Activated CD8-positive, alpha-beta memory T cell treated with anti-CD3 and anti-CD28 coated beads, Interleukin-2, amount 50 U/mL, for 24 hours (primary cell): ENCODE measurements around the gene GLRX3.

Experiments used
- DNase-seq: peaks from one replicate; pipeline ENCODE4 v3.0.0-alpha.2; 2020; ENCODE audit errors: extremely low read depth

GLRX3 gene

DNA sequence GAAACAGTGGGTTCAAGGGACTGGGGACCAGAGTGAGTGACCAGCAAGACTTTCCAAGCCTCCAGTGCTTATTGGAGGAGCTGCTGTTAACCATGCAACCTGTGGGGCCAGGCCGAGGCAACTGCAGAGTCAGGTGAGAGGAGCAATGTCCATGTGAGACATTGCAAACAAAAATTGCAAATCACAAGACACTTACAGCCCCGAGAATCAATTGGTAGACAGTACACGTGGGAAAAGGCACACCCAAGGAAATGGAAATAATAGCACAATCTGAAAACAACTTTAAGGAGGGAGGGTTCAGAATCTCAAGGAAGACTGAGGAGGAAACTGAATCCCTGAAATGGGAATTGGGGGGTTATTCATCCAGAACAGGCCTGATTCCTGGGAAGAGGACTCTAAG, 72.6 kb downstream of the GLRX3 start:
- DNase-seq: no peak

DNA sequence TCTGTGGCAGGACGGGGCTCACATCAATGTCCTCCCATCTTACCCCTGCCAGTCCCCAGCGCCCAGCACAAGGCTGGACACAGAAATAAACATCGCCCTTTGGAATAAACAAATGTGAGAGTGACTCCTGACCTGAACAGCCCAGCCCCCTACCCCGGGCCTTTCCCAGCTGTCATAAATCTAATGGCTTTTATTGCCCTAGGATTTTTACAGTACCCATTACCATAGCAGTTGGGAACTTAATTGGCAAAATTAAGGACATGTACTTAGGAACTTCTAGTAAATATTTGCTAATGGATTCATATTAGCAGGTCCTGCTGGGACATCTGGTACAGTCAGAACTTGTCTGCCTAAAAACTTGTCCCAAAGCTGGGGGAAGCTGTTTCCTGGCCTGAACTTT, 76.6 kb downstream of the GLRX3 start:
- DNase-seq: no peak

DNA sequence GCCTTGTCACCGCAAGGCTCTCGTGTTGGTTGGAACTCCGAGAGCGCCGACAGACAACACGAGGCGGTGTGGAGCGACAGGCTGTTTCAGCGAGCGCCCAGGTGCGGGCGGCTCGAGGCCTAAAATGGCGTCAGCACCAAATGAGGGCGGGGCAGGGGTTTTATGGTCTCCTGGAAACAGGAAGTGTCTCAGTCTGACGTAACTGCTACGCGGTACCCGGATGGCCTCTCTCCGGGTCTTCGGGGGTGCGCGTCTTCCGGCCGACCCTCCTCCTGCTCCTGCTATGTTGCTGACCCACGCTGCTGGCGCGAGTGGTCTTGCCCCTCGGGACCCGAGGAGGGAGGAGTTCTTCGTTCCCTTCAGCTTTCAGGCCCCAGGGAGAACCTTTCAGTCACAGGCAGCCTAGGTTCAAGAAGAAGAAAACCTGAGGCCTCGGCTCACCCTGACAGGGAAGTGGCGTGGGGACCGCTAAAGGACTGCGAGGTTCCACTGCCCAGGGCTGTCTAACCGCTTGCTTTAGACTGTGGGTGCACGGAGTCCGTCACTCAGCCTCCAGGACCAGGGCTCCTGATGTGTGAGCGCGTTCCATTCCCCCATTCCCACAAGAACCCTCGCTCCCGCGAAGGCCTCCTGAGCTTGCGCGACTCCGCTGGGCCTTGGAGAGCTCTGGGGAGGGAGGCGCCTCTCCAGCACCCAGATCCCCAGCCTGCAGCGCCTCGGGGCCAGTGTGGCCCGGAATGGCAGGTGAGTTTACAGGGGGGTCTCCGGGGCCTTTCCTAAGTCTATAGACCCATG, 77.3 kb downstream of the GLRX3 start:
- no peak for DNase-seq

DNA sequence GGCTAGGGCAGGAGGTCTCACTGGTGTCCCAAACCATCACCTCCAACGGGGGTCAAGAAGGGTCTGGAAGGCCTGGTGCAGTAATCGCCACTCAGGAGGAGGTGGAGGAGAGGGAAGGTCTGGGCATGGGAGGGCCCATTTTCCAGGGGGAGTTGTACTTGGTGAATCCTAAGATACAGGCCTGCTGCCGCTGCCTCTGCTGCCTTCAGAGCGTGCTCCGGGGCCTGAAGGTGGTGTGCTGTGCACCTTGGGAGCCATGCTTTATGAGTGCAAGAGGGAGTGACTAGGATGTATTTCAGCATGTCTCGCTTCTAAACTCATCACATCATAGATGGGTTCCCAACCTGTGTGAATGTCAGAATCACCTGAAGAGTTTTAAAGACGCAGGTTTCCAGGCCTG, 78.2 kb downstream of the GLRX3 start:
- no peak for DNase-seq

DNA sequence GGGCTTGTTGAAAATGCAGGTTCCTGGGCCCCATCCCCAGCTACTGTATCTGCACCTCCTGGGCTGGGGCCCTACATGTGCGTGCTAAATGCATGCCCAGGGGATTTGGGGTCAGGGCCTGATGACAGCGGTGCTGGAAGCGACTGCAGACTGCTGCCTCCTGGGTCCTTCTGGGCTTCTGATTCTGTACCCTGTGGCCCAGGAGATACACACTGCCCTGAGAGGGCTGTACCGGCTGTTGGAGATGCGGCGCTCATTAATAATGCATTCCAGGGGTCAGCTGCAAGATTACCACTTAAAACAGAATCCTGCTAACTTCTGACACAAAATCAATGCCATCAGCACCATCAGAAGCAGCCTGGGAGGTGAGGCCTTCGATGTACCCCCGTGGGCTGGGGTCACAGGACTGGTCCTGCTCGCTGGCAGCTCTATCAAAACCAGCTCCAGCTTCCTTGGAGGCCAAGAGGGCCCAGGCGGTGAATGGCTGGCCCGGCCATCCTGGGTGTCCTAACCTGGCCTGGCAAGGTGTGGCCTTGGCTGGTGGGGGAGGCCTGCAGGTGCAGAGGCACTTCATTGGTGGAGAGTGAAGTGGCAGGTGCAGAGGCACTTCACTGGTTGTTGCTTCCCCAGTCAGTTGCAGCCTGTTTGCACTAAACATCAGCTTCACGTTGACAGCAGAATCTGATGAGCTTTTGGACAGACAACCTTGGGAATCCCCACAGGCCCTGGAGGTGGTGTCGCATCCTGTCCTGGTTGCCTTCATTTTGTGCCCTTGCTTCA, 79.2 kb downstream of the GLRX3 start:
- DNase-seq: no peak

DNA sequence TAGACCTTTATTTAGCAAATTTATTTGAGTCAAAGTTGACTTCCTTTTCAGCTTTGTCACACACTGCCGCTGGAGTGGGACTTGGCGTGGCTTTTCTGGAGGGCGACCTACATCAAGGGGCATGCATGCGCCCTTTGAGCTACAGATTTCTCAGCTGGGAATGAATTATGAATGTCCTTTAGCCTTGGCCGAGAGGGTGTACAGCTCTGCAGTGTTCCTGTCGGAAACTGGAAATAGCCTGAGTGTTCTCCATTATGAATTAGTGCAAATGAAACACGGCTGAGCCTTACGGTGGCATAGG, 79.7 kb downstream of the GLRX3 start:
- DNase-seq: no peak

DNA sequence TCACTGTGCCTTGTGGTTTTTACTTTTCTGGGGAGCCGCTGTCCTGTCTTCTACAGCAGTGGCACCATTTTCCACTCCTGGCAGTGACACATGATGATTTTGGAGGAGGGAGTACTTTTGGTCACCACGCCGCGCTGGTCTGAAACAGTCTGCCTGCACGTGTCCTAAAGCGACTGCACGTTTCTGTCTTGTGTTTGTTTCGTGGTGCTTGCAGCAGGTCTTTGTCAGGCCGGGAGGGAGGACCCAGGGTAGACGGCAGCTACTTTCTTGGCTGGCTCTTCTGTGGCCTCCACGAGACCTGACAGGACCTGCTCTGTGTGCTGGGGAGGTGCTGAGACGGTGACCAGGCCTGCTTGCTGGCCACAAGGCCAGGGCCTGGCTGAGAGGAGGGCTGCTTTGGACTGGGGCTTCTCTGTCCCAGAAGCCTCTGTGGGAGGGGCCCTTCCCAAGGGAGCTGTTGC, 82.0 kb downstream of the GLRX3 start:
- no peak for DNase-seq

DNA sequence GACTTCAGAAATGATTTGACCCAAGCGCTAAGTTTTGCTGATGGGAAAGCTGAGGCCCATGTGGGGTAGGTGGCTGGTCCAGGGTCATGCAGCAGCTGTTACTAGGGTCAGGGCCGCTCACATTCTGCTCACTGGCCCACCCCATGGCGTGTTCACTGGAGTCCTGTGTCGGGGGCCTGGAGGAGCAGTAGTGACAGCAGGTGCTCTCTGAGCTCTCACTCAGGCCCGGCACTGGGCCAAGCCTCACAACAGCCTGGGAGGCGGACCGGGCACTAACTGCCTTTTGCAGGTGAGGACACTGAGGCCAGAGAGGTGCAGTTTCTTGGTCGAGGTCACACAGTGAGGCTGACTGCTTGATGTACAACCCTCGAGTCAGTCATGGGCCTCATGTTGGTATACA, 82.7 kb downstream of the GLRX3 start:
- DNase-seq: no peak

DNA sequence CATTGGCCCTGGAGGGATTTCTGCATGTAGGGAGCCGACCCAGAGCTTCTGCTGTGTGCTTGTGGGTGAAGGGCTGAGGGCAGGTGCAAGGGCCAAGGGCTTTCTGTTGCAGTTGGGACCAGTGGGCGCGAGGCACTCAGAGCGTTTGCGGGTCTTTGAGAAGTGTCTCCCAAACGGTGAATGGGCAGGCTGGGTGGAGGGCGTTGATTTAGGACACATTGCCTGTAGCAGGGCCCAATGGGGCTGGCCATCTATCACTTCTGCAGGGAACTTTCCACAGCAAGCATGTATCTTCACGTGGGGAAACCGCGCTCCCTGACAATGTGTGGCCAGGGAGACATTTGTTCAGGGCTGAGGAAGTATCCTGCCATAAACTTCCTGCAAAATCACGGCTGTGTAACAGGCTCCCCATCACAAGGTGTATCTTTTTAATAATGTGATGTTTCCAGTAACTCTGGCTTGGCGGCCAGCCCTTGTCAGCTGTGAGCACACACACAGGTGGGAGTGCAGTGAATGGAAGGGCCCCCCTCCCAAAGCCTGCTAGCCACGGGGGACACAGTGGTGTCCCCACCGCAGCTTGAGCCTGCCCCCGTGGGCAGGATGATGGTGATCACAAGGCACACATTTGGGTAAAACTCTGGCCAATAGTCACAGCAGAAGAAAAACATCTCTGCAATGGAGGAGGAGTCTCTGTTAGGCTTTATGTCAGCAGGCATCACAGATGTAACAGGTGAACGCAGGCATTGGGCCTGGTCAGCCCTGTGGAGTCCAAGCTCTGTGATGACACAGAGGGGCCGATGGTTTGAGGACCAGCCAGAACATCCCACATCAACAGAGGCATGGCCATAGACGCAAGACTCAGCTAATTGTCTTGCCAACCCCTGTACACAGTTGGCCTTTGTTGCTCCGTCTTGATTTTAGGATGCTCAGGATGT, 84.3 kb downstream of the GLRX3 start:
- DNase-seq: no peak

DNA sequence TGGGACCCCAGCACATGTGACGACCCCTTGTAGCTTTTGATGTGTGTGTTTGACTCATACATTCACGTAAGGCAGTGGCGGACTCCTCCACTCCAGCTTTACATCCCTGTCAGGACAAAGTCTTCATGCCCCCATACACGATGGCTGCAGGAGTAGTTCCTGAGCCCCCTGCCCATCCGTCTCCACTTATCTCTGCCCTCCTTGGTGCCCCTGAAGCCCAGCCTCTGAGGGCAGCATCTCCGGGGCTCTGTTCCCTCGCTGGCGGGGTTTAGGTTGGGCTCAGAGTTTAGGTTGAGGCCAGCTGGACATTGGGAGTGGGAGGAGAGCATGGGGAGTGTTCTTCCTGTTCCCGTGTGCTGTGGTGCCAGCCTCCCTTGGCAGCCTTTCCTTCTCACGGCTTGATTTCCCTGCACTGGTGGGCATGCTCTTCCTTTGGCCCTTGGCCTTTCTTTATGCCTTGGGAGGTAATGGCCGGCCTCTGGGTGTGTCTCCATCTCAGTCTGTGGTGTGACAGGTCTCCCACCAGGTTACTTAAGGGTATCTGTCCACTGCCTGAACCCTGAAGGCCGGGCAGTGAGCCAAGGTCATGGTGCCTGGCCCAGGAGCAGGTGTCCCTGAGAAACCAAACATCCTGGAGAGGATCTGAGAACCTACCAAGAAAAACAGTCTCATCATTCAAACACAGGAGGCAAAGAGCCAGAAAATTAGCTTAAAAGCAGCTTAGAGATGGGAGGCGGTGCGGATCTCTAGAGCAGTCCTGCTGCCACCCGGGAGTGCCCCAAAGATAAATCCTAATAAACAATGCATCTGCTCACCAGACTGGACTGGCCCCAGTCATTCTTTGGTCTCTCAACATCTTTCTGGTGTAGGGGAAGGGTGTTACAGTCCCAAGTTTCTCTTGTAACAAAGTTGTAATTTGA, 85.5 kb downstream of the GLRX3 start:
- no peak for DNase-seq

DNA sequence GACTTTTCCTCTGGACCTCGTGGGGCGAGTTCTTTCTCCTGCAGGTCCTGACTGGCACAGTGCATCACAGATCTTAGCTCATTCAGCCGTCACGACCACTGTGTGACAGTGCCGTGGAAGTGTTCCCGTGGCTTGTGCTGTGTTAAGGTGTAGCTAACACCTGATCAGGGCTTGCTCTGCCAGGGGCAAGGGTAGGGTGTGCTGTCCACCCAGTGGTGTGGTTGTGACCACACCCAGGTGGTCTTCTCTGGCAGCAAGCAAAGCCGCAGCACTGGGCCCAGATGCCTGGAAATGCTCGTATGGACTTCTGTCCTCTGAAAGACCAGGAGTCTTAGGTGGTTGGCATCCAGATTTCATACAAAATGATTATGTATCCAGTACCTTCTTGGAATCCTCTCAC, 86.2 kb downstream of the GLRX3 start:
- no peak for DNase-seq

DNA sequence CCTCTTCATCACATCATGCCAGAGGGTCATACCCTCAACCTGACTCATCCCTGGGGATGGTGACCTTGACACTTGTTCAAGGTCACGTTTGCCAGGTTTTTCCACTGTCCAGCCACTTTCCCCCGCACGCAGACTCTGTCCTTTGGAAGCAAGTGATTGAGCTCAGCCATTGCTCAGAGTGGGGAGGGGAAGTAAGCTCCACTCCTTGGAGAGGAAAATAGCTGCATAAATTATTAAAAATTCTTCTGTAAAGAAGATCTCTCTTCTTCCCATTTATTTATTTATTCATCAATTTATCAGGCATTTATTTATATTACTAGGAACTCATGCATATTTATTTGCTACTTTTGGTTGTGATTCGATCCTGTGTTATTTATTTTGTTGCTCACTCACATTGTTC, 88.0 kb downstream of the GLRX3 start:
- DNase-seq: no peak

DNA sequence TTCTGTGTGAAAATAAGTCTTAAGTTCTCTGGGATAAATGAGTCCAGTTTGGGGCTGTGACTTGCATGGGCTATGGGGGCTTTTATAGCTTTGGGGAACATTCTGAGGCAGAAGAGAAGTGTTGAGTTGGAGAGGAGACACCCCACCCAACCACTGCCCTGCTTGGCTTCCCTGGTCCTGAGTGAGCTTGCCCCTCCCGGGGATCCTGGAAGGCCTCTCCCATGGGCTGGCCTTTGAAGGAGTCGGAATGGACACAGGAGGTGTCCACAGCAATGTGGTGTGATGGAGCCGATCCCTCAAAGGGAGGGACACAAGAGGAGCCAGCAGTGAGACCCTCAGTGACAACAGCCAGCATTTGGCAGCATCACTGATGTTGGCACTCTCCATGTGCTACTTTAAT, 89.8 kb downstream of the GLRX3 start:
- DNase-seq: no peak

DNA sequence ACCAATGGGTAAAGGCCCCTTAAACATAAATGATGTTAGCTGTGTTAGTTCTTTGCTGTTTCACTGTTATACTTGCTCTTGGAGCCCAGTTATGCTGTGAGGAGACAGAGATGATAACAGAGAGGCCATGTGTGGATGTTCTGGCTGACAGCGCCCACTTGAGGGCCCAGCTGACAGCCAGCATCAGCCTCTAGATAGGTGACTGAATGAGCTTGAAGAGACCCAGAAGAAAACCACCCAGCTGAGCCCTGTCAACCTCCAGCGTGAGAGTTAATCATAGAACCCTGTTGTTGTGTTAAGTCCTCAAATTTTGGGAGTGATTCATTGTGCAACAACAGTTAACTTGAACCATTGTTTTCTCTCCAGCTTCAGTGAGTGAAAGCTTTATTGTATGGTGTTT, 91.7 kb downstream of the GLRX3 start:
- no peak for DNase-seq
